GM18858 (cell line): ENCODE results near the gene CACHD1.

Source experiments
- ATAC-seq: cut with Tn5 transposase; IDR thresholded peaks from one replicate; pipeline ENCODE4 v1.9.1; 2021; ENCODE audit not compliant: unreplicated experiment

Gene CACHD1

DNA sequence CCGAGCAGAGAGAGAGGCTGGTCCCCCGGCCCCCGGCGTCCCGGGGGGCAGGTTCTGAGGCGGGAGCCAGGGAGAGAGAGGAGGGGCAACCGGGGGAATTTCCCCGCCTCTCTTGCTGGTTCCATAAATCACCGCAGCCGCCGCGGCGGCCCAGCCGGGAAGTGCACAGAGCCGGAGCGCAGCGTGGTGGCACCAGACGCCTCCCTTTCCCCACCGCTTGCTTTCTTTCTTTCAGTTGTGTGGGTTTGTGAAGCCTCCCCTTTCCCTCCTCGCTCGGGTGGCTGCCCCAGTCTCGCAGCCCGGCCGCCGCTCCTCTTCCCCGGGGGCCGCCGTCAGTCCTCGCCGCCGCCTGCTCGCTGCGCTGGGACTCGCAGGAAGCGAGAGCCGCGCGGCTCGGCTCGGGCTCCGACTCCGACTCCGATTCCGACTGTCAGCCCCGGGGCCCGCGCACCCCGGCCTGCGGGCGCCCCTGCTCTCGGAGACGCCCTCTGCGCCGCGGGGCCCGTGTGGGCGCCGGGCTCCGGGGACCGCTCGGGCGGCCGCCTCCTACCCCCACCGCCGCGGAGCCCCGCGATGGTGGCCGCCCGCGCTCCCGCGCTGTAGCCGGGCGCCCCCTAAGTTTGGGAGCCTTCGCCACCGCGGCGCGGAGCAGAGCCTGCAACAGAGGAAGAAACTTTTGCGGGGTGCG, at the start of gene CACHD1:
Gene CACHD1 (plus strand): TSS at position 153 of the 688 bp plus-strand sequence. CDS start 616 bp downstream, outside the sequence.
- peak; percentile 79 for ATAC-seq

DNA sequence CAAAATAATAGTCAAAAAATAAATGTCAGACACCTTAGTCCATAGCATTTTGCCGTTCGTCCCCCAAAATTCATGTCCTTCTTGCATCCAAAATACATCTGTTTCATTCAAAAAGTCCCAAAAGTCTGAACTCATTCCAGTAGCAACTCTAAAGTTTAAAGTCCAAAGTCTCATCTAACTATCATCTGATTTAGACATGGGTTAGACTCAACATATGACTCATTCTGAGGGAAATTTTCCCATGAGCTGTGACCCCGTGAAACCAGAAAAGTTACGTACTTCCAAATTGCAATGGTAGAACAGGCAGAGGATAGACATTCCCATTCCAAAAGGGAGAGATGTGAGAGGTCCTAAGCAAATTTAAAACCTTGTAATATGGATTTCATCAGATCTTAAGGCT, 48.6 kb upstream of the CACHD1 start:
- no peak for ATAC-seq

DNA sequence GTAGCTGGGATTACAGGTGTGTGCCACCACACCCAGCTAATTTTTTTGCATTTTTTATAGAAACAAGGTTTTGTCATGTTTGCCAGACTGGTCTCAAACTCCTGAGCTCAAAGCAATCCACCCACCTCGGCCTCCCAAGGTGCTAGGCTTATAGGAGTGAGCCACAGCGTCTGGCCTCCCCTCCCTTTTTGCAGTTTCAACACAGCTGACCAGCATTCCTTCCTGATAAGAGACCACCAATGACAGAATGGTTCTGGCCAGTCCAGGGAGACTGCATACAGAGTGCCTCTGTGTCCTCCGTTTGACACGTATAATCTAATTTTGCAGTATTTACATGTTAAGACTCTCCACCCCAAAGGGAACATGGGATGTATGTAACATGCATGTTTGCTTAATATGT, 46.4 kb upstream of the CACHD1 start:
- no peak for ATAC-seq

DNA sequence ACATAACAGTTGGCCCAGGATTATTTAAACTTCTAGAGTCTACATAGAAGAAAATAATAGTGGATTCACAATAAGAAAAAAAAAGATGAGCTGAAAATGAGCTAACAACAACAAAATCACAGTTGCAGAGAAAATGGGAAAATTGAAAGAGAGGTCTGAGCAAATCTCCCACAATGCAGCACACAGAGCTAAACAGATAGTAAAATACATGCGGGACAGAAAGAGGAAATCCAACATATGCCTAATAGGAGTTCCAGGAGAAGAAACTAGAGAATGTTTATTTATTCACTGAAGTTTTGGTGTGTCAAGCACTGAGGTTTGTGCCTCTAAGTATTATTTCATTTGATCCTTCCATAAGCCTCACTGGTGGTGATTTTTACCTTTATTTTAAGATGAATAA, 45.5 kb upstream of the CACHD1 start:
- ATAC-seq, result no peak

DNA sequence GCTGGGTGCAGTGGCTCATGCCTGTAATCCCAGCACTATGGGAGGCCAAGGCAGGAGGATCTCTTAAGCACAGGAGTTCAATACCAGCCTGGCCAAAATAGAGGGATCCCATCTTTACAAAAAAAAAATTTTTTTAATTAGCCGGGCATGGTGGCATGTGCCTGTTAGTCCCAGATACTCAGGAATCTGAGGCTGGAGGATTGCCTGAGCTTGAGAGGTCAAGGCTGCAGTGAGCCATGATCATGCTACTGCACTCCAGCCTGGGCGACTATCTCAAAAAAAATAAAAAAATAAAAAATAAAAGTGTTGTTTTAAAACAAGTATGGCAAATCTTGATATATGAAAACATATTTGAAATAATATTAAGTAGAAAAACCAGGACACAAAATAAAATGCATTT, 44.4 kb upstream of the CACHD1 start:
- no peak for ATAC-seq

DNA sequence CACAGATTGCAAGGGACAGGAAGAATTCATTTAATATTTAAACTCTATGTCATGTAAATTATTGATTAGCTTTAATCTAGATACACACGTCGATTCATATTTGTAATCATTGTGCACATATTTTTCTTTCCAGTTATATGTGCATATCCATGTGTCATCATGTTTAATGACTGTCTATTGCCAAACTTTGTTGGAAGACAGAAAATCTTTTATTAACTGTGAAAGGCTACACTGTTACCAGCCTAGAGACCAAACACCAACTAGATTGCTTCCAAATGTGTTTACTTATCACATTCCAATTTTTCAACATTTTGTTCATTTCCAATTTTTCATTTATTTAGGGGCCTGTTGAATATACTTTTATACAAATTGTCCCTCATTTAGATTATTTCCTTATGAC, 43.2 kb upstream of the CACHD1 start:
- ATAC-seq, result no peak

DNA sequence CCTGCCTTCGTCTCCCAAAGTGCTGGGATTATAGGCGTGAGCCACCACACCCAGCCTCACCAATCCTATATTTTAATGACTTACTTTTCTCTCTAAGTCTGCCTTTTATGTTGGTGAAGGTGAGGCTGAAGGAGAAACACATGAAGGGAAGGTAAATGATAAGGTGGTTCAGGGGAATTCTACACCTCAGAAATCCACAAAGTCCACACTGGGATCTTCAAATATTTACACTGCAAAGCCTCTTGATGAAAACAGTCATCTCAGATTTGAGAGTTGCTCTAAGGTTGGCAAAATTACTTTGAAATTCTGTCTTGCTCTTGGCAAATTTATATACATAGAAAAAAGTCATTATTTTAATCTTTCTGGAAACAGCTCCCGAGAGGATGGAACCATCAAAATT, 42.0 kb upstream of the CACHD1 start:
- no peak for ATAC-seq

DNA sequence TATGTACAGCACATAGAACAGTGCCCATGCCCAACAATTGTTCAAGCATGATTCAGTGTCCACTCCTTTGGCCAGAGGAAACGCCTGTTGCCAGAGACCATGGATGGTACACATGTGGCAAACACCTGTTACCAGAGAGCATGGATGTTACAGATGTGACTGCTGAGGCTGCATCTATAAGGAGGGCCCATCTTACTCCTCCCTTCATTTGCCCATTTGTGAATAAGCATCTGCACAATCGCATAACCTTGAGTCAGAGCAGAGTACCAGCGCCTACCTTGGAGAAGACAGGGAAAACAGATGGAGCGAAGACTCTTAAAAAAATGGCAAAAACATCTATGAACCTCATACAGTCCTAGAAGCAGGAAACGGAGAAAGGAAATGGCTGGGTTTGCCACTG, 36.6 kb upstream of the CACHD1 start:
- ATAC-seq, result no peak

DNA sequence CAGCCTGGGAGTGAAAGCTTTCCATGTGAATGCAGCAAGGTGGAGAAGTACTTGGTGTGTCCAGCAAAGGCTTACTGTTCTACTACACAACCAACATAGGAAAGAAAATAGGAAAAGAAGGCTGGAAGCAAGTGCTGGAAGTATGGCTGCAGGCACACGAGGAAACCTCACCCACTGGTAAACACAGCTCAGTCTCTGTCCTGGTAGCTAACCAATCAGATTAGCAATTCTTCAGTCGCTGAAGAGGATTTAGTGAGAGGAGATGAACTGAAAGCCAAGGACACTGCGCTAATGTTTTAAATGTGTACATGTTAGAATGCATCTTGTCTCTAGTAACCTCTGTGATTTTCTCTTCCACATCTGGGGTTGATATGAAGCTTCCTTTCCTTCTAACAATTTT, 36.2 kb upstream of the CACHD1 start:
- ATAC-seq, result no peak

DNA sequence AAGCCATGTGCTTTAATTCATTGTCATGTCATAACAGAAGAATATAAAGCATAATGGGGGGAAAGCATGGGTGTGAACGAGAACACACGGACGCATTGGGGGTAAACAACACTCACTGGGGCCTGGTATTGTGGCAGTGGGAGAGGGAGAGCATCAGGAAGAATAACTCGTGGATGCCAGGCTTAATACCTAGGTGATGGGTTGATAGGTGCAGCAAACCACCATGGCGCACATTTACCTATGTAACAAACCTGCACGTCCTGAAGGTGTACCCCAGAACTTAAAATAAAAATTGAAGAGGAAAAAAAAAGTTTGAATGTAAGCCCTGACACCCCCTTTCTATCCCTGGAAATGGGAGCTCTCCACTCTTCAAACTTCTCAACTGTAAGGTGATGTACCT, 34.9 kb upstream of the CACHD1 start:
- no peak for ATAC-seq

DNA sequence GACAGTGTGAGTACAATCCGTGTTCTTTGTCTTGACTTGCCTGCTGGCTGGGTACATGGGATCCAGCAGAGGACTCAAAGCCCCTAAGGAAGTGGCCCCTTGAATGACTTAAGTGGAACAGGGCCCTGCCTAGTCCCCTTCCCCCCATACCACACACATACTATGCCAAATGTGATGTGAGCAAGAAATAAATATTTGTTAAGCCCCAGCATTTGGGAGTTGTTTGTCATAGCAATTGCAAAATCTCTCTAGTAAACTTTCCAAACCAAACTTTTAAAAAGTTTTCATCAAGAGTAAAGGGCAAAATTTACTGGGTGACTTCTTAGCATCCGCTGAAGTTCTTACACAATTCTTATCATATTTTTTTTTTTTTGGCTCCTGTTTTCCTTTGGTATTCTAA, 32.5 kb upstream of the CACHD1 start:
- ATAC-seq, result no peak

DNA sequence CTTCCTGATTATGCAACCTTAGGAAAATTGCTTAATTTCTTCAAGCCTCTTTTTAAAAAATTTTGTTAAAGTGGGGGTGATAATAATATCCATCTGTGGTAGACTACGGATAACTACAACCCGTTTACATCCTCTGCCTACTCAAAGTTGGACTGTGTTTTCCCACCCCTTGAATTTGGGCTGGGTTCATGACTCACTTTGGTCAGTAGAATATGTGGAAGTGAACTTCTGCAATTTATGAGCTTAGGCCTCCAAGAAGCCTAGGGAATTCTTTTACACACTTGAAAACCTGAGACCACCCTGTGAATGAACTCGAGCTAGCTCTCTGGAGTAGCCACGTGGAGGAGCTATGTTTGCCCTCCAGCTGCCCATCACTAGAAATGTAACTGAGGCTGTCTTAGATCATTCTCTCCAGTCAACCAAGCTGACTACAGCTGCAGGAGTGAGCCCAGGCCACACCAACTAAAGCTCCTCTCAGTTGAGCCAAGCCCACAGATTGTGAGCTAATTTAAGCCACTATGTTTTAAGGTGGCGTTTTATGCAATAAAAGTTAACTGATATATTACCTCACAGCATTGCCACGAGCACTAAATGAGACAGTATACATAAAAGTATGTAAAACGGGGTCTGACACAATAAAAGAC, 29.6 kb upstream of the CACHD1 start:
- no peak for ATAC-seq

DNA sequence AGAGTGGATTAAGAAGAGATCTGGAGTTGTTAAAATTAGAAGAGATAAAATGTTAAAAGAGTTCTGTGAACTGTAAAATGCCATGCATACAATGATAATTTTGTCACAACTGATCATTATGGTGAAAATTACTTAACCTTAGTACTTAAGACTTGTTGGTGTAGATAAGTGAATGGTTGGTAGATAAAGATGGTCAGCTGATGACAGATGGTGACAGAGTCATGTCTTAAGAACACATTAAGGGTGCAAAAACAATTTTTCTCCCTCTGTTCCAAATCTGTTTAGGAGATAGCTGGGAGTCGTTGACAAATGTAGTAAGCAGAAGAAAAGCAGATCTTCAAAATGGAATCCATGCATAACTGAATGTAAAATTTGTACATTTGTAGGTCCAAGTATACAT, 18.5 kb upstream of the CACHD1 start:
- no peak for ATAC-seq

DNA sequence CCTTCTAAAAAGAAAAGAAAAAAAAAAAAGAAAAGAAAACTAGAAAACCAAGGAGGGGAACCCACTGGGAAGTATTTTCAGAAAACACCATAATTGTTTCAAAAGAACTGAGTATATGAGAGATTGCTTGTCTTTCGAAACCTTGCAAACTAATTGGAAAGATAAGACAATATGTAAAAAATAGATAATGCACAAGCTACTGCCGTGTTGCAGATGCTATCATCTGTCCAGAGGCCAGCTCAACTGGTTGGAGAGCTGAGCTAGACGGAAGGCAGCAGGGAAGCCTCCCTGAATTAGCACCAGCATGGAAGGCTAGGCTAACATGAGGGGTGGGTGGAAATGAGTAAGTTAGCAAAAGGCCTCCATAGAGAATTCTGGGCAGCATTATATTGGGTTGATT, 16.2 kb upstream of the CACHD1 start:
- no peak for ATAC-seq

DNA sequence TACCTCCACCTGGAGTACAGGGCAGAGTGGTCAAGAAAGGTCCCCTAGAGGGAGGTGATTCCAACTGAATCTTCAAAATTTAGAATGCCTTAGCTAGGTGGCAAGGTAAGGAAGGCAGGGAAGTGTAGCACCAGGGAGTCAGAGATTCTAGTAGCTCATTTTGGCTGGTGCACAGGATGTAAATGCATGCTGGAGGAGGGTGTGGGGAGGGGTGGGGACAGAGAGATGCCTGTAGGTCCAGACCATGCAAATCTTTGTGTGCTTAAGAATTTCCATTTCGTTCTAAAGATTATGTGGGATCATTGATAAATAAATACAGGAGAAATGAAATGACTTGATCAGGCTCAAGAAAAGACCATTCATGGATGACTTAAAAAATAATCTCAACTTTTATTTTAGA, 11.0 kb upstream of the CACHD1 start:
- ATAC-seq, result no peak

DNA sequence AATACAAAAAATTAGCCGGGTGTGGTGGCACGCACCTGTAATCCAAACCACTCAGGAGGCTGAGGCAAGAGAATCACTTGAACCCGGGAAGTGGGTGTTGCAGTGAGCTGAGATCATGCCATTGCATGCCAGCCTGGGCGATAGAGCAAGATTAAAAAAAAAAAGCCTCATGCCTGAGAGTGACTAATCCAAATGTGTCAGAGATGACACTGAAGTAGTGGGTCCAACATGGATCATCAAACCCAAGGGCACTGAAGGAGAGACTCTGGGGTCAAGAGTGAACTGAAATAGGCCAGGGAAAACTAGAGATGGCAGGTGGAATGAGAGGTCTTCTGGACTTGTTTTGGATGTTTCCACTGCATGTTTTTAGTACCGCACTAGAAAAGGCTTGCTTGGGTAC, 10.2 kb upstream of the CACHD1 start:
- ATAC-seq, result no peak

DNA sequence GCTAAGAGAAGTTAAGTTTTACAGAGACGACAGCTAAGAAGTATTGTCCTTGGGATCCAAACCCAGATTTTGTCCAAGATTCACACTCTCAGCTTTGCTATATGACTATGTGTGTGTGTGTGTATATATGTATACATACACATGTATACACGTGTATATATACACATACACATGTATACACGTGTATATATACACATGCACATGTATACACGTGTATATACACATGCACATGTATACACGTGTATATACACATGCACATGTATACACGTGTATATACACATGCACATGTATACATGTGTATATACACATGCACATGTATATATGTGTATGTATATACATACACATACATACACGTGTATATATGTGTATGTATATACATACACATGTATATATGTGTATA, 3.9 kb upstream of the CACHD1 start:
- ATAC-seq, result no peak

DNA sequence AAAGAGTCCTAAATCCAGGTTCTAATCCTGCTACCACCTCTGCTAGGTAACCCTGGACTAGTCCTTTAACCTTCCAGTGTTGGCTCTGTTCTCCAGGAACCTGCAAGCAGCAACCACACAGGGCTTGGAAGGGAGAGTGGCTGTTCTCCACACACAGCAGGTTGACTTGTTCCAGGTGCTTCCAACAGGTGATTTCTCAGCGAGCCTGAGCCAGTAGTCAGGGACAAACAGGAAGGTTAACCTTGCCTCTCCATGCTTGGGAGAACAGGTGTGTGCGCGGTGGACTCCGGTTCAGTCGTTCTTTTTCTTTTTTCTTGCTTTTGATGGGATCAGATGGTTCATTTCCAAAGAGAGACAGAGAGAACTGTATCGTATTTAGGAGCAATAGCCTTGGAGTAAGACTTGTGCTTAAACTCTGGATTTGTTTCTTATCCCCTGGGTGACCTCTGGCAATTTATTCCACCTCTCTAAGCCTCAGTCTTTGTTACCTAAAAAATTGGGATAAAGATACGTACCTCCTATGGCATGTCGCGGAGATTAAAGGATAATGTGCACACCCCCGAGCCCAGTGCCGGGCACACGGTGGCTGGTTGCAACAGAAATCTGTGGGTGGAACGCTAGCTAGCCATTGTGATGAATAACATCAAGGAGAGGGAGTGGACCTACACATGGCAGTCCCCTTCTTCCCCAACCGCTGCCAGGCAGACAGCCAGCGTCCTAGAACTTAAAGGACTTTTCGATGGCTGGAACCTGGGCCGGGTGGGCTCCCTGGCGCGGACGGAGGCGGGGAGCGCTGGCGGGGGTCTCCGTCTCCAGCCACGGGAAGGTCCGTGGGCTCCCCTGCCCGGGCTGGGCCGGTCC, 583 bp upstream of the CACHD1 start:
- ATAC-seq, result no peak

DNA sequence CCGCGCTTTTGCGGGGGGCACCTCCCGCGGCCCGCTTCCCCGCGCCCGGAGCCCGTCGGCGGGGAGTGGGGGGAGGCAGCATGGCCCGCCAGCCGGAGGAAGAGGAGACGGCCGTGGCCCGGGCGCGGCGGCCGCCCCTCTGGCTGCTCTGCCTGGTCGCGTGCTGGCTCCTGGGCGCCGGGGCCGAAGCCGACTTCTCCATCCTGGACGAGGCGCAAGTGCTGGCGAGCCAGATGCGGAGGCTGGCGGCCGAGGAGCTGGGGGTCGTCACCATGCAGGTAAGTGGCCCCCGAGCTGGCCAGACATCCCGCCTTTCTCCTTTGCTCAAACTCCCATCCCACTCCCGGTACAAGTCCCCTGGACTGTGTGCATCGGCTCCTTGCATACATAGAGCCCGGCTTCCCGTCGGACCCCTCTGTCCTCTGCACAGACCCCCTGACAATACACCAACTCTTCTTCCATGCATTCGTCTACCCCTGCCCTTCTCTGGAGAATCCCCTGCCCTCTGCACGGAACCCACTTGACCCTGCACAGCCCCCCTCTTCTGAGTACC, 812 bp downstream of the CACHD1 start:
- ATAC-seq, result peak; percentile 10

DNA sequence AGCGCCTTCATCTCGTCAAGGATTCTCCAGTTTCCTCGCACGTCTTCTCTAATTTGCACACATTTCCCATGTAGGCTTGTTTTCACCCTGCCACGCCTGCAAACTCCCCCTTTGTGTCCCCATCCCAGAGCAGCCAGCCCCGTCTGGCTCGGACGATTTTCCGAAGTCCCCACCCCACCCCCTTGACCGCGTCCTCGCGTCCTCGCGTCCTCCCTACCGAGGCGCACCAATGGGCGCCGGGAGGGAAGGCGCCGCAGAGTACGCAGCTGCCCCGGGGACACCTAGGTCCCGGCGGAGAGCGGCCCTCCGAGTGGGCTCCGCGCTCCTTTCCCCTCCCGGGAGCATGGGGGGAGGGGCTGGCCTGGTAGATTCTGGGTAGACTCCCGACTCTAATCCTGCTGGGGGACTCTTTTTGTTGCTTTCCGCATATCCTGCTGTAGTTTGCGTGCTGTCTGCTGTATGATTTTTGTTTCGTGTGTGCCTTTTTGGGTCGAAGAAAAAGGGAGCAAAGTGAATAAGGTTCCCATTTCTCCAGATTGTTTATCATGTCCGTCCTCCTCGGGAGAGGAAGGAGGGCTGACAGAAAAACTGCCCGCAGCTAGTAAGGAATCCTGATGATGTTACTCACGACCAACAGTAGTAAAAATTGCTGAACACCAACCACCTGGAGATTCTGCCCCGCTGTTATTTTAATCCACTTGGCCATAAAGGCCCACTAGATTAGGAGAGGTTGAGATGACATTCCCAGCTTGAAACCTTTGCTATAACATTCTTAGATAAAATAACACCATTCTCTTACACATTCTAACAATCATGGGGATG, 1.5 kb downstream of the CACHD1 start:
- no peak for ATAC-seq

DNA sequence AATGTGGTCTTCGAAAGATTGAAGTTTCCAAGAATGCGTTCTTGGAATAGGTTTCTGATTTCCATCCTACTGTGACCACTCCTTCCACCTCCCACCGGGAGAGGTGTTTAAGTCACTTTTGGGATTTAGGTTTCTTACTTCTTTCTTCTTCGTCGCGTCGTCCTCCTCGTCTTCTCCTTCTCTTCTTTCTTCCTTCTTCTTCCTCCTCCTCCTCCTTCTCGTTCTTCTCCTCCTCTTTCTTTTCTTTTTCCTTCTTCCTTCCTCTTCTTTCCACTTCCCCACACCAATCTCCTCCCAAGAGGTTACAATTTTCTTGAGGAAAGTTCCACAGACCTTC, 2.1 kb downstream of the CACHD1 start:
- no peak for ATAC-seq
